ENCODE data around the gene ANKRD55.
"Not testable (repeated sequence)": the region's sequence is repeated elsewhere in the genome, so short reads cannot be mapped to it uniquely, and the experiment has no call there.

ANKRD55 gene

DNA sequence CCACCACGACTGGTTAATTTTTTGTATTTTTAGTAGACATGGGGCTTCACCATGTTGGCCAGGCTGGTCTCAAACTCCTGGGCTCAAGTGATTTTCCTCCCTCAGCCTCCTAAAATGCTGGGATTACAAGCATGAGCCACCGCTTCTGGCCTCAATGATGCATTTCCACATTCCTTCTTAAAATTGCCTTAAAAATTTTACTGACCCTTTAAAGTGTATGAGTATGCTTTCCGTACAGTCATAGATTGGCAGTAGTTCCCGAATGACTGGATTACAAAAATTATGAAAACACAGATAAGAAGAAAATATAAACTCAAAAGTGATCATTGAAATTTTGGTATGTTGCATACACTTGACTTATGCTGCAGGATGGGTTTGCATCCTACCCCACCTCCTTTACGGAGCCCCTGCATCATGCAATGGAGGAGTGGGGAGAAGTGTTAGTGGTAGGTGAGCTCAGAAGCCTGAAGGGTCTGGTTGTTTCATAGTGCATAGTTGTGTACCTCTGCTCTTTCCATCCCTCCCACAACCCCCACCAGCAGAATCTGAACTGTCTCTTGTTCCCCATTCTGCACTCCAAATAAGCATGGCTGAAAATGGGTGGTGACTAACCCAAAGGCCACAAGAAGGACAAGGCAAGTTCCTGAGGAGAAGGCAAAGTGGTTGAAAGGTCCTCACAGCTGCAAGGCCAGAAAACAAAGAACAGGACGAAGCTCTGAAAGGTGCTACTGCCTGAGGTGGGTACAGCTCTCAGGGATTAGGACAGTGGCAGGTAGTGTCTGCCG is 26.8 kb downstream of the ANKRD55 start:
- DNase-seq, result no peak
- peaks cover 10% of the 10 kb centered on the region for H3K9me3 Mint-ChIP-seq
- peaks cover 4% of the 10 kb centered on the region for H3K27me3 Mint-ChIP-seq (ENCODE audit: low read depth, poor library complexity)
- TF ChIP-seq, protein P1, sequence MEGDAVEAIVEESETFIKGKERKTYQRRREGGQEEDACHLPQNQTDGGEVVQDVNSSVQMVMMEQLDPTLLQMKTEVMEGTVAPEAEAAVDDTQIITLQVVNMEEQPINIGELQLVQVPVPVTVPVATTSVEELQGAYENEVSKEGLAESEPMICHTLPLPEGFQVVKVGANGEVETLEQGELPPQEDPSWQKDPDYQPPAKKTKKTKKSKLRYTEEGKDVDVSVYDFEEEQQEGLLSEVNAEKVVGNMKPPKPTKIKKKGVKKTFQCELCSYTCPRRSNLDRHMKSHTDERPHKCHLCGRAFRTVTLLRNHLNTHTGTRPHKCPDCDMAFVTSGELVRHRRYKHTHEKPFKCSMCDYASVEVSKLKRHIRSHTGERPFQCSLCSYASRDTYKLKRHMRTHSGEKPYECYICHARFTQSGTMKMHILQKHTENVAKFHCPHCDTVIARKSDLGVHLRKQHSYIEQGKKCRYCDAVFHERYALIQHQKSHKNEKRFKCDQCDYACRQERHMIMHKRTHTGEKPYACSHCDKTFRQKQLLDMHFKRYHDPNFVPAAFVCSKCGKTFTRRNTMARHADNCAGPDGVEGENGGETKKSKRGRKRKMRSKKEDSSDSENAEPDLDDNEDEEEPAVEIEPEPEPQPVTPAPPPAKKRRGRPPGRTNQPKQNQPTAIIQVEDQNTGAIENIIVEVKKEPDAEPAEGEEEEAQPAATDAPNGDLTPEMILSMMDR (IDR thresholded peaks at IDR 0.05), result no peak
- H3K27ac Mint-ChIP-seq, result no peak overlapping the region
- peaks cover 2% of the 10 kb centered on the region for H3K4me1 Mint-ChIP-seq
- H3K4me3 Mint-ChIP-seq, result no peak overlapping the region
- H3K36me3 Mint-ChIP-seq (ENCODE audit: low read depth), result no peaks in the 10 kb centered on the region

DNA sequence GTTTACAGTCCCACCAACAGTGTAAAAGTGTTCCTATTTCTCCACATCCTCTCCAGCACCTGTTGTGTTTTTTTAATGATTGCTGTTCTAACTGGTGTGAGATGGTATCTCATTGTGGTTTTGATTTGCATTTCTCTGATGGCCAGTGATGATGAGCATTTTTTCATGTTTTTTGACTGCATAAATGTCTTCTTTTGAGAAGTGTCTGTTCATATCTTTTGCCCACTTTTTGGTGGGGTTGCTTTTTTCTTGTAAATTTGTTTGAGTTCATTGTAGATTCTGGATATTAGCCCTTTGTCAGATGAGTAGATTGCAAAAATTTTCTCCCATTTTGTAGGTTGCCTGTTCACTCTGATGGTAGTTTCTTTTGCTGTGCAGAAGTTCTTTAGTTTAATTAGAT is 29.2 kb downstream of the ANKRD55 start:
- not testable (repeated sequence) for DNase-seq; H3K27me3 Mint-ChIP-seq (ENCODE audit: low read depth, poor library complexity); H3K36me3 Mint-ChIP-seq (ENCODE audit: low read depth); H3K4me1 Mint-ChIP-seq; H3K27ac Mint-ChIP-seq; H3K4me3 Mint-ChIP-seq
- peaks cover 10% of the 10 kb centered on the region for H3K9me3 Mint-ChIP-seq

DNA sequence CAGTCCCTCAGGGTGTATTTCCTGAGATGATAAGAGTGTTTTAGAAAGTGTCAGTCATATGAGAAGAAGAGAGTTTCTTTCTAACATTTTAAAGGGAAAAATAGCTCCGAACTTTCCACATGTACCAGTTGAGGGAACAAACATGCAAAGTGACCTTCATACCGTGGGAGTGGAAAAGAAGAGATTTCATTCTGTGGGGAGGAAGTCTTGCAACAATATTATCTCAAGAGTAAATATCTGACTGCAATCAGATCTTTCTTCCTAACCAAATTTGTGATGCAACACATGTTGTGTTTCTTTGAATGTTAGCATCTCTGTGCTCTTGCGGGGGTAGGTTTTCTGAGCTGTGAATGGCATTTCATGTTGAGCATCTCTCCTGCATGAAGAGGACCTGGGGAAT is 30.6 kb downstream of the ANKRD55 start:
- peaks cover 10% of the 10 kb centered on the region for H3K9me3 Mint-ChIP-seq
- no peaks in the 10 kb centered on the region for H3K36me3 Mint-ChIP-seq (ENCODE audit: low read depth)
- TF ChIP-seq, protein P1 (IDR thresholded peaks at IDR 0.05), result no peak
- no peaks in the 10 kb centered on the region for H3K27me3 Mint-ChIP-seq (ENCODE audit: low read depth, poor library complexity)
- no peak for DNase-seq
- peaks cover 9% of the 10 kb centered on the region for H3K4me1 Mint-ChIP-seq
- no peak overlapping the region for H3K27ac Mint-ChIP-seq
- H3K4me3 Mint-ChIP-seq, result no peak overlapping the region

DNA sequence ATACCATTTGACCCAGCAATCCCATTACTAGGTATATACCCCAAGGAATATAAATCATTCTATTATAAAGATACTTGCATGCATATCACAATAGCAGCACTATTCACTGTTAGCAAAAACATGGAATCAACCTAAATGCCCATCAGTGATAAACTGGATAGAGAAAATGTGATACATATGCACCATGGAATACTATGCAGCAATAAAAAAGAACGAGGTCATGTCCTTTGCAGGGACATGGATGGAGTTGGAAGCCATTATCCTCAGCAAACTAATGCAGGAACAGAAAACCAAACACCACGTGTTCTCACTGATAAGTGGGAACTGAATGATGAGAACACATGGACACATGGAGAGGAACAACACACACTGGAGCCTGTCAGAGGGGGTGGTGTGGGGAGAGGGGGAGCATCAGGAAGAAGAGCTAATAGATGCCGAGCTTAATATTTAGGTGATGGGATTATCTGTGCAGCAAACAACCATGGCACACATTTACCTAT is 31.3 kb downstream of the ANKRD55 start:
- H3K27ac Mint-ChIP-seq; DNase-seq; H3K27me3 Mint-ChIP-seq (ENCODE audit: low read depth, poor library complexity); H3K36me3 Mint-ChIP-seq (ENCODE audit: low read depth); H3K4me3 Mint-ChIP-seq; H3K4me1 Mint-ChIP-seq: not testable (repeated sequence)
- H3K9me3 Mint-ChIP-seq, result peaks cover 10% of the 10 kb centered on the region

DNA sequence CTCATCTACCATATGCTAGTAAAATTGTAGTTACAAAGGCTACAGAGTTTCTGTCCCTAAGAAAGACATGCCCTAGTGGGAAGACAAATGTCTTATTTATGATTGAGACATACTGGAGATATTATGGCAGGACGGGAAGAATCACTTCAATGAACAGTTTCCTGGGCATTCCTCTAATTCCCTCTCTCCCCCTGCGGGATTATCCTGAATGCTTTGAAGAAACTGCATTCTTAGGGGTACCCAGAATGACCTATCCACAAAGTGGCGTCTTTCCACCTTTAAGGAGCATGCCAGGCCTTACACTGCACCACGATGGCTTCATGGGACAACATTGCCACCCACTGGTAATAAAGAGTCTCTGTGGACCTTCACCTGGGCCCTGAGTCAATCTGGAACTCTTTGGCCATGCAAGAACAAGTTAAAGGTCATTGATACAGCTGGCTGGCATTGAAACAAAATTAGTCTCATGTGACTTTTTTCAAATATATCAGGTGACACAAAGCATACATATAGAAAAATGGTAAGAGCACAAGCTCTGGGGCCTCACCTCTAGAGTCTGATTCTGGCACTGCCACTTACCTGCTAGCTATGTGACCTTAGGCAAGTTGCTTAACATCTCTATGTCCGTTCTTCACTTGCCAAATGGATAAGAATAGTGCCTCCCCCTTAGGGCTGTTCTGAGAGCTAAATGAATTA is 32.0 kb downstream of the ANKRD55 start:
- Mint-ChIP-seq H3K4me1 (peaks cover 9% of the 10 kb centered on the region), H3K27ac (no peak overlapping the region), H3K9me3 (peaks cover 10% of the 10 kb centered on the region), H3K36me3 (ENCODE audit: low read depth) (no peaks in the 10 kb centered on the region), H3K4me3 (no peak overlapping the region), H3K27me3 (ENCODE audit: low read depth, poor library complexity) (no peaks in the 10 kb centered on the region)
- TF ChIP-seq, protein P1 (IDR thresholded peaks at IDR 0.05), result peak; percentile 67
- DNase-seq, result peak; percentile 44

DNA sequence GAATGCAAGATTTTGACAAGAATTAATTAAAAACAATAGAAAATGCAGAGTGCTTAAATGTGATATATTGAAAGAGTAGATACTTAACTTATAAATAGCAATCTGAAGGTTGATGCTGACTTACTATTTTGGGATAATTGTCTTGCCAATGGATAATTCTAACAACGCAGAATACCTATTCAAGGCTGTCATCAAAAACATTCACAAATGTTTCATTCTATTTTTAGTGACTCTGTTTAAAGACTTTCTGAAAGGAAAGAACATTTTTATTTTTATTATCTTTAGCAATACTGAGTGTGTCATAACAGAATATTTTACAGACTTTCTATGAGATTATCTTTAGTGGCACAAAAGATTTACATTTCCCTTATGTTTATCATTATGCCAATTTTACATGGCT is 38.1 kb downstream of the ANKRD55 start:
- no peak for DNase-seq
- Mint-ChIP-seq H3K4me1 (no peaks in the 10 kb centered on the region), H3K4me3 (no peak overlapping the region), H3K9me3 (peaks cover 7% of the 10 kb centered on the region), H3K27ac (no peak overlapping the region), H3K27me3 (ENCODE audit: low read depth, poor library complexity) (no peaks in the 10 kb centered on the region), H3K36me3 (ENCODE audit: low read depth) (no peaks in the 10 kb centered on the region)
- TF ChIP-seq, protein P1 (IDR thresholded peaks at IDR 0.05), result no peak
